ENCODE results near the gene MRPL52.

MRPL52 gene

GRCh38 chr14:22830443-22831010, 840 bp downstream of the MRPL52 start:
- DNase-seq (ENCODE audit: low read depth), result peak; percentile 37
- H3K4me3 ChIP-seq (ENCODE audit: low read depth, low read length), result peak overlapping the region; percentile 88
- TF ChIP-seq POLR2A (IDR thresholded peaks at IDR 0.05; ENCODE audit: extremely low read depth, insufficient read length) (no peak), CTCF (IDR thresholded peaks at IDR 0.05; ENCODE audit: low read depth, low read length) (no peak), MAX (IDR thresholded peaks at IDR 0.05; ENCODE audit: low read depth, low read length) (no peak), MYC (IDR thresholded peaks at IDR 0.05; ENCODE audit: low read depth, low read length) (no peak)

- DNase-seq (ENCODE audit: low read depth), result no peak
- no peak for TF ChIP-seq MAX (IDR thresholded peaks at IDR 0.05; ENCODE audit: low read depth, low read length)
- no peak for TF ChIP-seq CTCF (IDR thresholded peaks at IDR 0.05; ENCODE audit: low read depth, low read length)
- TF ChIP-seq POLR2A (IDR thresholded peaks at IDR 0.05; ENCODE audit: extremely low read depth, insufficient read length), result no peak
- no peak for TF ChIP-seq MYC (IDR thresholded peaks at IDR 0.05; ENCODE audit: low read depth, low read length)
- H3K4me3 ChIP-seq (ENCODE audit: low read depth, low read length), result peak overlapping the region; percentile 79
Observed at GRCh38 chr14:22835505-22835904, 5.8 kb downstream of the MRPL52 start.

- TF ChIP-seq CTCF (IDR thresholded peaks at IDR 0.05; ENCODE audit: low read depth, low read length) (peak; percentile 41), POLR2A (IDR thresholded peaks at IDR 0.05; ENCODE audit: extremely low read depth, insufficient read length) (no peak)
- H3K4me3 ChIP-seq (ENCODE audit: low read depth, low read length), result peak within 1 kb of the TSS; percentile 79
- peak; percentile 84 for DNase-seq (ENCODE audit: low read depth)
Observed at GRCh38 chr14:22836301-22837113, 6.8 kb downstream of the MRPL52 start, which contains the start of gene MMP14. MMP14 (plus strand) TSS chr14:22836585; CDS start chr14:22836818, 233 bp downstream.

GRCh38 chr14:22837114-22837749, 7.5 kb downstream of the MRPL52 start:
- peak overlapping the region; percentile 79 for H3K4me3 ChIP-seq (ENCODE audit: low read depth, low read length)
- peak; percentile 68 for DNase-seq (ENCODE audit: low read depth)
- no peak for TF ChIP-seq MYC (IDR thresholded peaks at IDR 0.05; ENCODE audit: low read depth, low read length)
- no peak for TF ChIP-seq CTCF (IDR thresholded peaks at IDR 0.05; ENCODE audit: low read depth, low read length)
- no peak for TF ChIP-seq POLR2A (IDR thresholded peaks at IDR 0.05; ENCODE audit: extremely low read depth, insufficient read length)
- no peak for TF ChIP-seq MAX (IDR thresholded peaks at IDR 0.05; ENCODE audit: low read depth, low read length)

- no peak for TF ChIP-seq MYC (IDR thresholded peaks at IDR 0.05; ENCODE audit: low read depth, low read length)
- no peak for TF ChIP-seq MAX (IDR thresholded peaks at IDR 0.05; ENCODE audit: low read depth, low read length)
- TF ChIP-seq CTCF (IDR thresholded peaks at IDR 0.05; ENCODE audit: low read depth, low read length), result no peak
- TF ChIP-seq POLR2A (IDR thresholded peaks at IDR 0.05; ENCODE audit: extremely low read depth, insufficient read length), result no peak
- H3K4me3 ChIP-seq (ENCODE audit: low read depth, low read length), result peak overlapping the region; percentile 79
- peak; percentile 74 for DNase-seq (ENCODE audit: low read depth)
Observed at GRCh38 chr14:22837750-22838538, 8.3 kb downstream of the MRPL52 start.
